HCT116 (cell line): ENCODE results near the gene CHST11. TPM values are rescaled to one million over a fixed set of nuclear protein-coding genes. Genes with fewer than 3 reads are reported as not detected.

ENCODE experiments used
- ATAC-seq: fragments of 200-7000 bp; cut with Tn5 transposase; 2 replicates; pipeline ENCODE4 v1.9.1; 2020; ENCODE audit warnings: mild to moderate bottlenecking, moderate library complexity
- BruUV-seq: library from RNA; stranded (reverse); fragments of 400-500 nt; replicated peaks from 2 replicates; lab custom pipeline; 2021; lab: Mats Ljungman, UMichigan
- CTCF ChIA-PET: fragments of 300-600 bp; sonication (Branson Sonifier 250); formaldehyde crosslinking; loops from one replicate; lab custom pipeline; 2021; ENCODE audit warnings: antibody characterized with exemption; lab: Charles Lee
- POLR2A ChIA-PET: fragments of 300-600, 350-600 bp; sonication (Branson Sonifier 250); formaldehyde crosslinking; loops from one replicate; lab custom pipeline; 2021; ENCODE audit warnings: antibody characterized with exemption; lab: Charles Lee
- RAD21 ChIA-PET, 2 experiments: fragments of 300-600 bp; sonication (Branson Sonifier 250); formaldehyde crosslinking; loops; one replicate each; lab custom pipeline; 2023; ENCODE audit warnings: low total read pairs in 2 of 2; ENCODE audit not compliant: uncharacterized antibody in 2 of 2, unreplicated experiment in 2 of 2, low non-redundant PET in 1 of 2; lab: Charles Lee
- DNase-seq: peaks from one replicate; pipeline ENCODE4 v3.0.0-alpha.2; 2010; ENCODE audit warnings: low read depth, low spot score
- H2AFZ ChIP-seq: fragments of 200-600 bp; shearing (Covaris generic), sonication (generic); 2 replicates; pipeline ENCODE4 v1.6.1; 2017; ENCODE audit warnings: low read depth, mixed run types, mixed read lengths, antibody characterized with exemption, low read length; ENCODE audit not compliant: poor library complexity, severe bottlenecking
- H3K27ac ChIP-seq: 2 replicates; pipeline ENCODE4 v1.5.1; 2012; ENCODE audit warnings: low read depth, low read length
- H3K27me3 ChIP-seq: fragments of 200-600 bp; sonication (generic); 2 replicates; pipeline ENCODE4 v1.6.1; 2016; ENCODE audit warnings: mixed run types, low read length, mixed read lengths; ENCODE audit not compliant: insufficient read depth
- H3K36me3 ChIP-seq, 2 experiments: fragments of 200-500 bp in 1 of 2; fragments of 200-600 bp in 1 of 2; sonication (Bioruptor generic) in 1 of 2; sonication (generic) in 1 of 2; 2 replicates each; pipeline versions ENCODE4 v1.5.1 to v1.6.1; 2014 to 2016; ENCODE audit warnings: low read length in 2 of 2, inconsistent platforms in 1 of 2, mixed read lengths in 1 of 2, mixed run types in 1 of 2; ENCODE audit not compliant: insufficient read depth in 2 of 2, control insufficient read depth in 1 of 2
- H3K4me1 ChIP-seq, 2 experiments: fragments of 200-600 bp in 1 of 2; sonication (generic) in 1 of 2; 2 replicates each; pipeline versions ENCODE4 v1.5.1 to v1.6.1; 2012 to 2017; ENCODE audit warnings: low read length in 2 of 2, inconsistent platforms in 1 of 2, mild to moderate bottlenecking in 1 of 2, mixed read lengths in 1 of 2, mixed run types in 1 of 2, moderate library complexity in 1 of 2; ENCODE audit not compliant: insufficient read depth in 2 of 2, control insufficient read depth in 1 of 2
- H3K4me2 ChIP-seq: fragments of 200-600 bp; sonication (generic); 2 replicates; pipeline ENCODE4 v1.6.1; 2017; ENCODE audit warnings: mixed run types, low read length, mixed read lengths
- H3K4me3 ChIP-seq, 2 experiments: fragments of 200-600 bp in 1 of 2; sonication (generic) in 1 of 2; replicated peaks in 1 of 2; 2 replicates each; pipeline ENCODE4 v1.5.1; 2011 to 2016; ENCODE audit warnings: low read length in 2 of 2, control low read depth in 1 of 2, low read depth in 1 of 2, mild to moderate bottlenecking in 1 of 2, mixed read lengths in 1 of 2, mixed run types in 1 of 2
- H3K79me2 ChIP-seq: fragments of 200-600 bp; sonication (generic); 2 replicates; pipeline ENCODE4 v1.6.1; 2017; ENCODE audit warnings: mild to moderate bottlenecking, mixed run types, low read length, moderate library complexity, mixed read lengths; ENCODE audit not compliant: insufficient read depth
- H3K9ac ChIP-seq: fragments of 200-600 bp; sonication (generic); 2 replicates; pipeline ENCODE4 v1.6.1; 2016; ENCODE audit warnings: low read length, mixed read lengths
- H3K9me2 ChIP-seq: fragments of 200-600 bp; sonication (generic), shearing (Covaris generic); 2 replicates; pipeline ENCODE4 v1.6.1; 2017; ENCODE audit warnings: mixed run types, mild to moderate bottlenecking, moderate library complexity; ENCODE audit not compliant: insufficient read depth
- H3K9me3 ChIP-seq, 2 experiments: fragments of 200-500 bp in 1 of 2; fragments of 200-600 bp in 1 of 2; sonication (Bioruptor generic) in 1 of 2; sonication (generic) in 1 of 2; 2 replicates each; pipeline ENCODE4 v1.6.1; 2014 to 2017; ENCODE audit warnings: low read length in 2 of 2, mixed read lengths in 2 of 2, inconsistent platforms in 1 of 2, low read depth in 1 of 2, mild to moderate bottlenecking in 1 of 2, mixed run types in 1 of 2, moderate library complexity in 1 of 2; ENCODE audit not compliant: control insufficient read depth in 1 of 2, insufficient read depth in 1 of 2
- H4K20me1 ChIP-seq: fragments of 200-600 bp; sonication (generic), shearing (Covaris generic); 2 replicates; pipeline ENCODE4 v1.6.1; 2017; ENCODE audit warnings: mixed run types, mild to moderate bottlenecking, moderate library complexity; ENCODE audit not compliant: insufficient read depth
- CEBPB ChIP-seq: IDR thresholded peaks from 2 replicates; pipeline ENCODE4 v1.6.1; 2012; ENCODE audit warnings: low read depth
- EGR1 ChIP-seq: IDR thresholded peaks from 2 replicates; pipeline ENCODE4 v1.6.1; 2012; ENCODE audit warnings: low read depth
- EZH2 ChIP-seq: fragments of 200-600 bp; sonication (generic); IDR thresholded peaks from 2 replicates; pipeline ENCODE4 v1.6.1; 2017; ENCODE audit warnings: antibody characterized with exemption, mixed run types
- EZH2phosphoT487 ChIP-seq: fragments of 200-600 bp; IDR thresholded peaks from 2 replicates; pipeline ENCODE4 v1.6.1; 2018; ENCODE audit warnings: antibody characterized with exemption, borderline replicate concordance
- FOSL1 ChIP-seq: IDR thresholded peaks from 2 replicates; pipeline ENCODE4 v1.6.1; 2012; ENCODE audit warnings: low read depth
- POLR2A ChIP-seq: IDR thresholded peaks from 2 replicates; pipeline ENCODE4 v1.7.0; 2011; ENCODE audit warnings: borderline replicate concordance; ENCODE audit not compliant: insufficient read depth, insufficient read length; ENCODE audit errors: extremely low read depth
- POLR2AphosphoS5 ChIP-seq: IDR thresholded peaks from 2 replicates; pipeline ENCODE4 v1.6.1; 2011; ENCODE audit warnings: mild to moderate bottlenecking, low read depth, low read length, moderate library complexity
- RAD21 ChIP-seq: IDR thresholded peaks from 2 replicates; pipeline ENCODE4 v1.6.1; 2012; ENCODE audit warnings: low read depth, mild to moderate bottlenecking
- SP1 ChIP-seq: IDR thresholded peaks from 2 replicates; pipeline ENCODE4 v1.6.1; 2012; ENCODE audit warnings: low read depth
- SRF ChIP-seq: IDR thresholded peaks from 2 replicates; pipeline ENCODE4 v1.6.1; 2012; ENCODE audit warnings: low read depth
- TCF7L2 ChIP-seq: IDR thresholded peaks from 2 replicates; pipeline ENCODE4 v1.7.0; 2011; ENCODE audit warnings: borderline replicate concordance, inconsistent platforms; ENCODE audit not compliant: insufficient read depth, insufficient read length; ENCODE audit errors: extremely low read depth
- YY1 ChIP-seq: IDR thresholded peaks from 2 replicates; pipeline ENCODE4 v1.6.1; 2011; ENCODE audit warnings: low read length, low read depth, moderate library complexity, mild to moderate bottlenecking; ENCODE audit not compliant: insufficient replicate concordance; ENCODE audit errors: extremely low read depth
- ZNF274 ChIP-seq: fragments of 200-500 bp; sonication (Bioruptor generic); IDR thresholded peaks from 2 replicates; pipeline ENCODE4 v1.6.1; 2014; ENCODE audit warnings: mild to moderate bottlenecking, low read depth, low read length, inconsistent platforms
- intact Hi-C: fragments of 100-400 bp; cut with micrococcal nuclease; formaldehyde crosslinking; loops from 2 replicates; pipeline ENCODE4 v1.10.0; 2022
- total RNA-seq: library from RNA; stranded (reverse); gene quantifications from one replicate; pipeline ENCODE4 v1.2.1, GENCODE V29; 2021; ENCODE audit not compliant: unreplicated experiment
- TF ChIP-seq, protein P1 (sequence below): IDR thresholded peaks from 2 replicates; pipeline ENCODE4 v1.6.1; 2012; ENCODE audit warnings: low read depth
- TF ChIP-seq, protein P2 (sequence below), 3 experiments: fragments of 200-600 bp in 1 of 3; sonication (generic) in 1 of 3; IDR thresholded peaks in 2 of 3; conservative IDR thresholded peaks in 1 of 3; 2 replicates each; pipeline ENCODE4 v1.5.1; 2012 to 2017; ENCODE audit warnings: low read depth in 2 of 3, low read length in 2 of 3, antibody characterized with exemption in 1 of 3, borderline replicate concordance in 1 of 3, control low read depth in 1 of 3, mild to moderate bottlenecking in 1 of 3, mixed read lengths in 1 of 3, mixed run types in 1 of 3, moderate library complexity in 1 of 3; ENCODE audit not compliant: insufficient read depth in 1 of 3
- TF ChIP-seq, protein P3 (sequence below): IDR thresholded peaks from 2 replicates; pipeline ENCODE4 v1.6.1; 2011; ENCODE audit warnings: mild to moderate bottlenecking, low read length, moderate library complexity; ENCODE audit not compliant: insufficient replicate concordance; ENCODE audit errors: extremely low read depth
- TF ChIP-seq, protein P4 (sequence below): IDR thresholded peaks from 2 replicates; pipeline ENCODE4 v1.6.1; 2012

Gene CHST11
- total RNA-seq, 1 experiment from 2014 or later = 10.1 TPM

DNA sequence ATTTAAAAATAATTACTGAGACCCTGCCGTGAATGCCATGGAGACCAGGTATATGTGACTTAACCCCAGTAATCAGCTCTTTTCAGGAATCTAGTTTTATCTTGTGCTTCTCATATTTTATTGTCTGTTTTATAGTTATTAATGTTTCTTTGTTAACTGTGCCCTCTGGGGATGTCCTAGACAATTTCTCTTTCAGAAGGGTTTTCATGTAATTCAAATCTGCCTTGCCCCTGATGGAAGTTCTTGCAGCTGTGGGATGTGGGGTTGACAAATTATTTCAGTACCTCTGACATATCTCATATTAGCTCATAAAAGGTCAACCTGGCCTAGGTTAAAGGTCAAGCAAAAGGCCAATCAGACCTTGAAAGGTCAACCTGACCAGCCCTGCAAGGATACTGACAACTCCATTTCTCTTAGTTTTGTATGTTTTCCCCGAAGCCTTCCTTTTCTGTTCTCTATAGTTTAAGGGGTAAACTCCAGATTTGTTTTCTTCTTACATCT is 319.0 kb downstream of the CHST11 start:
- Histone ChIP-seq H3K4me1 (no peaks in the 10 kb centered on the region), H2AFZ (no peak overlapping the region), H3K9ac (no peak overlapping the region), H3K4me2 (no peak overlapping the region), H3K27ac (no peak overlapping the region), H4K20me1 (no peaks in the 10 kb centered on the region), H3K79me2 (no peaks in the 10 kb centered on the region), H3K9me2 (no peaks in the 10 kb centered on the region), H3K36me3 (no peaks in the 10 kb centered on the region), H3K9me3 (0 out of 4 replicates have a peak, but pooled peaks cover 0 to 7% of the 10 kb centered on the region in 2 experiments), H3K27me3 (no peaks in the 10 kb centered on the region), H3K4me3 (no peak overlapping the region)
- ChIA-PET CTCF (interaction anchor here (0.8 kb wide), 1 partner anchor 15 kb away, joined by 3 read pairs; no protein-coding TSS in a partner anchor), RAD21 (no interaction called here), POLR2A (no interaction called here)
- intact Hi-C loops = no loop called here
- ATAC-seq = no peak
- no peak for DNase-seq
- TF ChIP-seq ZNF274 (no peak), POLR2AphosphoS5 (no peak), EZH2 (no peak), TCF7L2 (no peak), SP1 (no peak), EZH2phosphoT487 (no peak), YY1 (no peak), EGR1 (no peak), POLR2A (no peak), FOSL1 (no peak), RAD21 (no peak), CEBPB (no peak), SRF (no peak)
- TF ChIP-seq, protein P1, sequence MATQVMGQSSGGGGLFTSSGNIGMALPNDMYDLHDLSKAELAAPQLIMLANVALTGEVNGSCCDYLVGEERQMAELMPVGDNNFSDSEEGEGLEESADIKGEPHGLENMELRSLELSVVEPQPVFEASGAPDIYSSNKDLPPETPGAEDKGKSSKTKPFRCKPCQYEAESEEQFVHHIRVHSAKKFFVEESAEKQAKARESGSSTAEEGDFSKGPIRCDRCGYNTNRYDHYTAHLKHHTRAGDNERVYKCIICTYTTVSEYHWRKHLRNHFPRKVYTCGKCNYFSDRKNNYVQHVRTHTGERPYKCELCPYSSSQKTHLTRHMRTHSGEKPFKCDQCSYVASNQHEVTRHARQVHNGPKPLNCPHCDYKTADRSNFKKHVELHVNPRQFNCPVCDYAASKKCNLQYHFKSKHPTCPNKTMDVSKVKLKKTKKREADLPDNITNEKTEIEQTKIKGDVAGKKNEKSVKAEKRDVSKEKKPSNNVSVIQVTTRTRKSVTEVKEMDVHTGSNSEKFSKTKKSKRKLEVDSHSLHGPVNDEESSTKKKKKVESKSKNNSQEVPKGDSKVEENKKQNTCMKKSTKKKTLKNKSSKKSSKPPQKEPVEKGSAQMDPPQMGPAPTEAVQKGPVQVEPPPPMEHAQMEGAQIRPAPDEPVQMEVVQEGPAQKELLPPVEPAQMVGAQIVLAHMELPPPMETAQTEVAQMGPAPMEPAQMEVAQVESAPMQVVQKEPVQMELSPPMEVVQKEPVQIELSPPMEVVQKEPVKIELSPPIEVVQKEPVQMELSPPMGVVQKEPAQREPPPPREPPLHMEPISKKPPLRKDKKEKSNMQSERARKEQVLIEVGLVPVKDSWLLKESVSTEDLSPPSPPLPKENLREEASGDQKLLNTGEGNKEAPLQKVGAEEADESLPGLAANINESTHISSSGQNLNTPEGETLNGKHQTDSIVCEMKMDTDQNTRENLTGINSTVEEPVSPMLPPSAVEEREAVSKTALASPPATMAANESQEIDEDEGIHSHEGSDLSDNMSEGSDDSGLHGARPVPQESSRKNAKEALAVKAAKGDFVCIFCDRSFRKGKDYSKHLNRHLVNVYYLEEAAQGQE = no peak
- TF ChIP-seq, protein P2, sequence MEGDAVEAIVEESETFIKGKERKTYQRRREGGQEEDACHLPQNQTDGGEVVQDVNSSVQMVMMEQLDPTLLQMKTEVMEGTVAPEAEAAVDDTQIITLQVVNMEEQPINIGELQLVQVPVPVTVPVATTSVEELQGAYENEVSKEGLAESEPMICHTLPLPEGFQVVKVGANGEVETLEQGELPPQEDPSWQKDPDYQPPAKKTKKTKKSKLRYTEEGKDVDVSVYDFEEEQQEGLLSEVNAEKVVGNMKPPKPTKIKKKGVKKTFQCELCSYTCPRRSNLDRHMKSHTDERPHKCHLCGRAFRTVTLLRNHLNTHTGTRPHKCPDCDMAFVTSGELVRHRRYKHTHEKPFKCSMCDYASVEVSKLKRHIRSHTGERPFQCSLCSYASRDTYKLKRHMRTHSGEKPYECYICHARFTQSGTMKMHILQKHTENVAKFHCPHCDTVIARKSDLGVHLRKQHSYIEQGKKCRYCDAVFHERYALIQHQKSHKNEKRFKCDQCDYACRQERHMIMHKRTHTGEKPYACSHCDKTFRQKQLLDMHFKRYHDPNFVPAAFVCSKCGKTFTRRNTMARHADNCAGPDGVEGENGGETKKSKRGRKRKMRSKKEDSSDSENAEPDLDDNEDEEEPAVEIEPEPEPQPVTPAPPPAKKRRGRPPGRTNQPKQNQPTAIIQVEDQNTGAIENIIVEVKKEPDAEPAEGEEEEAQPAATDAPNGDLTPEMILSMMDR (IDR thresholded peaks at IDR 0.05 in 2 of 3, conservative IDR thresholded peaks at IDR 0.05 in 1 of 3; ENCODE audit: borderline replicate concordance in 1 of 3, insufficient read depth in 1 of 3, low read depth in 2 of 3, low read length in 2 of 3) = no peak
- TF ChIP-seq, protein P3, sequence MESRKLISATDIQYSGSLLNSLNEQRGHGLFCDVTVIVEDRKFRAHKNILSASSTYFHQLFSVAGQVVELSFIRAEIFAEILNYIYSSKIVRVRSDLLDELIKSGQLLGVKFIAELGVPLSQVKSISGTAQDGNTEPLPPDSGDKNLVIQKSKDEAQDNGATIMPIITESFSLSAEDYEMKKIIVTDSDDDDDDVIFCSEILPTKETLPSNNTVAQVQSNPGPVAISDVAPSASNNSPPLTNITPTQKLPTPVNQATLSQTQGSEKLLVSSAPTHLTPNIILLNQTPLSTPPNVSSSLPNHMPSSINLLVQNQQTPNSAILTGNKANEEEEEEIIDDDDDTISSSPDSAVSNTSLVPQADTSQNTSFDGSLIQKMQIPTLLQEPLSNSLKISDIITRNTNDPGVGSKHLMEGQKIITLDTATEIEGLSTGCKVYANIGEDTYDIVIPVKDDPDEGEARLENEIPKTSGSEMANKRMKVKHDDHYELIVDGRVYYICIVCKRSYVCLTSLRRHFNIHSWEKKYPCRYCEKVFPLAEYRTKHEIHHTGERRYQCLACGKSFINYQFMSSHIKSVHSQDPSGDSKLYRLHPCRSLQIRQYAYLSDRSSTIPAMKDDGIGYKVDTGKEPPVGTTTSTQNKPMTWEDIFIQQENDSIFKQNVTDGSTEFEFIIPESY = no peak
- TF ChIP-seq, protein P4, sequence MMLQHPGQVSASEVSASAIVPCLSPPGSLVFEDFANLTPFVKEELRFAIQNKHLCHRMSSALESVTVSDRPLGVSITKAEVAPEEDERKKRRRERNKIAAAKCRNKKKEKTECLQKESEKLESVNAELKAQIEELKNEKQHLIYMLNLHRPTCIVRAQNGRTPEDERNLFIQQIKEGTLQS = no peak
- BruUV-seq = no TSS peak
